Caco-2 (cell line): ENCODE results near the gene GLCCI1. TPM values are rescaled to one million over a fixed set of nuclear protein-coding genes. Genes with fewer than 3 reads are reported as not detected.

Experiments used
- BruUV-seq: library from RNA; stranded (reverse); fragments of 400-500 nt; replicated peaks from 2 replicates; lab custom pipeline; 2021; lab: Mats Ljungman, UMichigan
- CTCF ChIA-PET: fragments of 300-600 bp; sonication (Branson Sonifier 250); formaldehyde crosslinking; loops from one replicate; lab custom pipeline; 2022; ENCODE audit warnings: antibody characterized with exemption; lab: Charles Lee
- POLR2A ChIA-PET: fragments of 300-600 bp; sonication (Branson Sonifier 250); formaldehyde crosslinking; loops from one replicate; lab custom pipeline; 2022; ENCODE audit warnings: antibody characterized with exemption; lab: Charles Lee
- DNase-seq, 2 experiments: peaks; one replicate each; pipeline versions ENCODE4 v3.0.0 to v3.0.0-alpha.2; 2020 to 2022
- H3K27me3 ChIP-seq: replicated peaks from 2 replicates; pipeline ENCODE4 v1.6.0; 2011; ENCODE audit warnings: low read length; ENCODE audit not compliant: control insufficient read depth, insufficient read depth
- H3K36me3 ChIP-seq: 2 replicates; pipeline ENCODE4 v1.5.1; 2011; ENCODE audit warnings: low read length; ENCODE audit not compliant: control insufficient read depth, insufficient read depth
- H3K4me1 ChIP-seq: fragments of 250-450 bp; sonication (Bioruptor Pico); 2 replicates; pipeline ENCODE4 v1.5.1; 2020; ENCODE audit warnings: mild to moderate bottlenecking
- H3K4me3 ChIP-seq: 2 replicates; pipeline ENCODE4 v1.5.1; 2011; ENCODE audit warnings: low read depth, mild to moderate bottlenecking, control low read depth, low read length
- H3K9me3 ChIP-seq: fragments of 250-450 bp; sonication (Bioruptor Pico); 2 replicates; pipeline ENCODE4 v1.5.1; 2020; ENCODE audit warnings: mild to moderate bottlenecking, moderate library complexity
- H3K27ac Mint-ChIP-seq: one replicate; pipeline ENCODE4 v1.8.0; 2022; ENCODE audit warnings: mixed read lengths; ENCODE audit not compliant: unreplicated experiment
- H3K27me3 Mint-ChIP-seq: one replicate; pipeline ENCODE4 v1.8.0; 2022; ENCODE audit warnings: mixed read lengths; ENCODE audit not compliant: insufficient read depth, unreplicated experiment
- H3K36me3 Mint-ChIP-seq: one replicate; pipeline ENCODE4 v1.8.0; 2022; ENCODE audit warnings: mild to moderate bottlenecking, mixed read lengths; ENCODE audit not compliant: insufficient read depth, unreplicated experiment
- H3K4me1 Mint-ChIP-seq: one replicate; pipeline ENCODE4 v1.8.0; 2022; ENCODE audit warnings: low read depth, mixed read lengths; ENCODE audit not compliant: unreplicated experiment
- H3K4me3 Mint-ChIP-seq: one replicate; pipeline ENCODE4 v1.8.0; 2022; ENCODE audit warnings: mild to moderate bottlenecking, moderate library complexity, mixed read lengths; ENCODE audit not compliant: unreplicated experiment
- H3K9me3 Mint-ChIP-seq: one replicate; pipeline ENCODE4 v1.8.0; 2022; ENCODE audit warnings: mixed read lengths; ENCODE audit not compliant: unreplicated experiment
- CTCF ChIP-seq, 2 experiments: fragments of 200-600 bp in 1 of 2; IDR thresholded peaks; 1 replicate in 1 of 2; 2 replicates in 1 of 2; pipeline versions ENCODE4 v1.5.1 to v1.8.0; 2011 to 2022; ENCODE audit warnings: antibody characterized with exemption in 1 of 2, control low read depth in 1 of 2, inconsistent platforms in 1 of 2, low read depth in 1 of 2, low read length in 1 of 2, mild to moderate bottlenecking in 1 of 2, moderate library complexity in 1 of 2; ENCODE audit not compliant: insufficient read depth in 1 of 2, severe bottlenecking in 1 of 2, unreplicated experiment in 1 of 2
- intact Hi-C: fragments of 100-400 bp; cut with micrococcal nuclease; formaldehyde crosslinking; loops from one replicate; pipeline ENCODE4 v1.10.0; 2022; ENCODE audit not compliant: unreplicated experiment
- total RNA-seq: library from RNA; stranded (reverse); gene quantifications from 2 replicates; pipeline ENCODE4 v1.2.3, GENCODE V29; 2022

The GLCCI1 gene
- total RNA-seq, 1 experiment from 2014 or later = 18.8 TPM

DNA sequence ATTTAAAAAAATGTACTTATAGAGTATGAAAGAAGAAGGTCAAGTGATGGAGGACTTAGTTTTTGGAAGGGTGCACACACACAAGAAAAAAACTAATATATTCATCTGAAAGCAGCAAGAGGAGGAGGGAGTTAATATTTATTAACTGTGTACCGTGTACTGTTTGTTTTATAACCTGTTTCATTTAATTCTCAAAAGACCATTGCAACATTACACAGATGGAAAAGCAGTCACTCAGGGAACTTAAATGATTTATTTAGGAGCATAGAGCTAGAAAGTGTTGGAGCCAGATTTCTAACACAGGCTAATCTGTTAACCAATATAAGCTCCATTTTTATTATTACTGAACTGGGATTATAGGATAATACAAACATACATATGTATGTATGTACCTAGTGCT, 36.7 kb downstream of the GLCCI1 start:
- no peaks in the 10 kb centered on the region for H3K27me3 Mint-ChIP-seq

GRCh38 chr7:8014399-8014798, 45.8 kb downstream of the GLCCI1 start:
- Histone ChIP-seq H3K4me3 (no peak overlapping the region), H3K27me3 (no peaks in the 10 kb centered on the region), H3K9me3 (no peaks in the 10 kb centered on the region), H3K36me3 (no peaks in the 10 kb centered on the region), H3K4me1 (no peaks in the 10 kb centered on the region)
- H3K27me3 Mint-ChIP-seq = no peaks in the 10 kb centered on the region
- H3K4me1 Mint-ChIP-seq = no peaks in the 10 kb centered on the region
- BruUV-seq = no TSS peak
- no peaks in the 10 kb centered on the region for H3K36me3 Mint-ChIP-seq
- intact Hi-C loops = no loop called here
- H3K4me3 Mint-ChIP-seq = no peak overlapping the region
- DNase-seq = no peak
- CTCF ChIA-PET = no interaction called here
- no peaks in the 10 kb centered on the region for H3K9me3 Mint-ChIP-seq
- H3K27ac Mint-ChIP-seq = no peak overlapping the region
- TF ChIP-seq CTCF (IDR thresholded peaks at IDR 0.05; ENCODE audit: insufficient read depth in 1 of 2, low read depth in 1 of 2, low read length in 1 of 2, severe bottlenecking in 1 of 2, unreplicated experiment in 1 of 2) = no peak
- POLR2A ChIA-PET = no interaction called here

More for the DNA sequence above, 36.7 kb downstream of the GLCCI1 start:
- Histone ChIP-seq H3K27me3 (no peaks in the 10 kb centered on the region), H3K9me3 (no peaks in the 10 kb centered on the region), H3K36me3 (peaks cover 1% of the 10 kb centered on the region; the same call in 1 of the 2 replicates), H3K4me1 (peaks cover 17% of the 10 kb centered on the region), H3K4me3 (no peak overlapping the region)
- CTCF ChIA-PET = no interaction called here
- no peak overlapping the region for H3K27ac Mint-ChIP-seq
- no peaks in the 10 kb centered on the region for H3K9me3 Mint-ChIP-seq
- intact Hi-C loops = no loop called here
- no peak overlapping the region for H3K4me3 Mint-ChIP-seq
- no TSS peak for BruUV-seq
- peaks cover 17% of the 10 kb centered on the region for H3K36me3 Mint-ChIP-seq
- no peak for TF ChIP-seq CTCF (IDR thresholded peaks at IDR 0.05; ENCODE audit: insufficient read depth in 1 of 2, low read depth in 1 of 2, low read length in 1 of 2, severe bottlenecking in 1 of 2, unreplicated experiment in 1 of 2)
- POLR2A ChIA-PET = no interaction called here
- DNase-seq = no peak
- H3K4me1 Mint-ChIP-seq = peaks cover 9% of the 10 kb centered on the region

- H3K4me1 Mint-ChIP-seq = no peaks in the 10 kb centered on the region
- H3K36me3 Mint-ChIP-seq = no peaks in the 10 kb centered on the region
- POLR2A ChIA-PET = no interaction called here
- no peak overlapping the region for H3K4me3 ChIP-seq
- intact Hi-C loops = no loop called here
- CTCF ChIA-PET = no interaction called here
- no peak overlapping the region for H3K4me3 Mint-ChIP-seq
- TF ChIP-seq CTCF (IDR thresholded peaks at IDR 0.05; ENCODE audit: insufficient read depth in 1 of 2, low read depth in 1 of 2, low read length in 1 of 2, severe bottlenecking in 1 of 2, unreplicated experiment in 1 of 2) = no peak
- no peaks in the 10 kb centered on the region for H3K36me3 ChIP-seq
- no peaks in the 10 kb centered on the region for H3K27me3 Mint-ChIP-seq
- no peak for DNase-seq
- no peaks in the 10 kb centered on the region for H3K27me3 ChIP-seq
- no peaks in the 10 kb centered on the region for H3K9me3 Mint-ChIP-seq
- H3K9me3 ChIP-seq = no peaks in the 10 kb centered on the region
- no peak overlapping the region for H3K27ac Mint-ChIP-seq
- H3K4me1 ChIP-seq = no peaks in the 10 kb centered on the region
- no TSS peak for BruUV-seq
These were observed 46.6 kb downstream of the GLCCI1 start for GRCh38 chr7:8015100-8015745.
